HL-60 (cell line): ENCODE data around the gene POMP.

Experiments used
- DNase-seq, 2 experiments: peaks; one replicate each; pipeline ENCODE4 v3.0.0-alpha.2; 2010 to 2020; ENCODE audit warnings: low read depth in 1 of 2, low spot score in 1 of 2
- H3K27ac ChIP-seq: fragments of 250-450 bp; sonication (Bioruptor Pico); replicated peaks from 2 replicates; pipeline ENCODE4 v1.5.1; 2020; ENCODE audit warnings: mild to moderate bottlenecking, moderate library complexity
- H3K27me3 ChIP-seq: fragments of 250-450 bp; sonication (Bioruptor Pico); 2 replicates; pipeline ENCODE4 v1.5.1; 2021; ENCODE audit warnings: mild to moderate bottlenecking, moderate library complexity; ENCODE audit not compliant: insufficient read depth, poor library complexity, severe bottlenecking
- H3K4me3 ChIP-seq: replicated peaks from 2 replicates; pipeline ENCODE4 v1.5.1; 2011; ENCODE audit warnings: mild to moderate bottlenecking, control low read depth, low read length; ENCODE audit not compliant: insufficient read depth
- GABPA ChIP-seq: IDR thresholded peaks from 2 replicates; pipeline ENCODE4 v1.6.1; 2012; ENCODE audit warnings: low read depth
- POLR2AphosphoS5 ChIP-seq: IDR thresholded peaks from 2 replicates; pipeline ENCODE4 v1.6.1; 2012; ENCODE audit warnings: low read depth
- SPI1 ChIP-seq: IDR thresholded peaks from 2 replicates; pipeline ENCODE4 v1.6.1; 2012; ENCODE audit warnings: low read depth, mild to moderate bottlenecking, borderline replicate concordance
- TF ChIP-seq, protein P1 (sequence below): IDR thresholded peaks from 2 replicates; pipeline ENCODE4 v1.6.1; 2012; ENCODE audit warnings: low read depth; ENCODE audit not compliant: insufficient replicate concordance
- TF ChIP-seq, protein P2 (sequence below): IDR thresholded peaks from one replicate; pipeline ENCODE4 v1.5.1; 2011; ENCODE audit warnings: low read length, control low read depth, inconsistent platforms; ENCODE audit not compliant: insufficient read depth

The POMP gene

DNA sequence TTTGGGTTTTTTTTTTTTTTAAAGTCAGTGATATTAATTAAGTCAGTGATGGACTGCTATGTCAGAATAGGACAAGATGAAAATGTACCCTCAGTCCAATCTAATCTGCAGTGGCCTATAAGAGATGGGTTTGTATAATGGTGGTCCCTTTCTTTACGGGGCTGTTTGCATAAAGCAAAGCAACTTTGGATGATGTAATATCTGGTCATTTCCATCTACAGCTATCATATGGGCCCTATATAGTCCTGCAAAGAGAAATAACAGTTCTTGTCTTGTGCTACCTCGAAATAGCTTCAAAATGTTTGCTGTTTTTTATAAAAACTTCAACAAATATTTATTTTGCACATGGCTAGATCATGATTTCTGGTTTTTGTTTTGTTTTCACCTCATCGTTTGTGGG is 20.2 kb upstream of the POMP start:
- DNase-seq: no peak
- H3K27ac ChIP-seq: no peak overlapping the region

DNA sequence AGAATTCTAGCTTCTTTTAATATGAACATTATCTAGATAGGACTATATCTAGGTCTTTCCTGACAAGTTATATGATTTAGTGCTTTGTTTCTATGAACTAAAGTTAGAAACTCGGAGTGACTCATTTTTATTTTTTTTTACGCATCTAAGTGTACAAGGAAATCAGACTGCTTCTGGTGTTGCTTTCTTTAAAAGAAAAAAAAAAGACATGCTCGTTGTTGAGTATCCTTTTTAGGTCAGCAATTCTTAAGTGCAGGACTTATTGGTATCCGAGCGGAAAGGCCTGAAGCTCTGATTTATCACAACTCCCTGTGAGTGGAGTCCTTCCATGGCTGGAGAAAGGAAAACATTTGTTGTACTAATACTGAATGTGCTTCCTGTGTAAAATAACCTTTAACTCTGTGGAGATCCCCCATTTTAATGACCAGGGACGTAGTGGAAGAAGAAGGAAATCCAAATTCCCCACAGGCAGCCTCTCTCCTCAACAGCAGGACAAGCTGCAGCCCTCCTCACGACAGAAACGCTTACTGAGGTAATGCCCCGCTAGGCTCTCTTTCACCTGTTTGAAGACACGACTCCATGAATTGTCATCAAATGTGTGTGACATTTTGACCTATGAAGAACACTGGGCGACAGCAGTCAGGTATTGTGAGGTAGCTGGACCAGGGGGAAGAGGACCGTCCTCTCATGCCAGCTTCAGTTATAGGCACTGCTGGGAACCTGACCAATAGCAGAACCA is 17.9 kb upstream of the POMP start:
- TF ChIP-seq, protein P1, sequence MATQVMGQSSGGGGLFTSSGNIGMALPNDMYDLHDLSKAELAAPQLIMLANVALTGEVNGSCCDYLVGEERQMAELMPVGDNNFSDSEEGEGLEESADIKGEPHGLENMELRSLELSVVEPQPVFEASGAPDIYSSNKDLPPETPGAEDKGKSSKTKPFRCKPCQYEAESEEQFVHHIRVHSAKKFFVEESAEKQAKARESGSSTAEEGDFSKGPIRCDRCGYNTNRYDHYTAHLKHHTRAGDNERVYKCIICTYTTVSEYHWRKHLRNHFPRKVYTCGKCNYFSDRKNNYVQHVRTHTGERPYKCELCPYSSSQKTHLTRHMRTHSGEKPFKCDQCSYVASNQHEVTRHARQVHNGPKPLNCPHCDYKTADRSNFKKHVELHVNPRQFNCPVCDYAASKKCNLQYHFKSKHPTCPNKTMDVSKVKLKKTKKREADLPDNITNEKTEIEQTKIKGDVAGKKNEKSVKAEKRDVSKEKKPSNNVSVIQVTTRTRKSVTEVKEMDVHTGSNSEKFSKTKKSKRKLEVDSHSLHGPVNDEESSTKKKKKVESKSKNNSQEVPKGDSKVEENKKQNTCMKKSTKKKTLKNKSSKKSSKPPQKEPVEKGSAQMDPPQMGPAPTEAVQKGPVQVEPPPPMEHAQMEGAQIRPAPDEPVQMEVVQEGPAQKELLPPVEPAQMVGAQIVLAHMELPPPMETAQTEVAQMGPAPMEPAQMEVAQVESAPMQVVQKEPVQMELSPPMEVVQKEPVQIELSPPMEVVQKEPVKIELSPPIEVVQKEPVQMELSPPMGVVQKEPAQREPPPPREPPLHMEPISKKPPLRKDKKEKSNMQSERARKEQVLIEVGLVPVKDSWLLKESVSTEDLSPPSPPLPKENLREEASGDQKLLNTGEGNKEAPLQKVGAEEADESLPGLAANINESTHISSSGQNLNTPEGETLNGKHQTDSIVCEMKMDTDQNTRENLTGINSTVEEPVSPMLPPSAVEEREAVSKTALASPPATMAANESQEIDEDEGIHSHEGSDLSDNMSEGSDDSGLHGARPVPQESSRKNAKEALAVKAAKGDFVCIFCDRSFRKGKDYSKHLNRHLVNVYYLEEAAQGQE: no peak
- TF ChIP-seq, protein P2, sequence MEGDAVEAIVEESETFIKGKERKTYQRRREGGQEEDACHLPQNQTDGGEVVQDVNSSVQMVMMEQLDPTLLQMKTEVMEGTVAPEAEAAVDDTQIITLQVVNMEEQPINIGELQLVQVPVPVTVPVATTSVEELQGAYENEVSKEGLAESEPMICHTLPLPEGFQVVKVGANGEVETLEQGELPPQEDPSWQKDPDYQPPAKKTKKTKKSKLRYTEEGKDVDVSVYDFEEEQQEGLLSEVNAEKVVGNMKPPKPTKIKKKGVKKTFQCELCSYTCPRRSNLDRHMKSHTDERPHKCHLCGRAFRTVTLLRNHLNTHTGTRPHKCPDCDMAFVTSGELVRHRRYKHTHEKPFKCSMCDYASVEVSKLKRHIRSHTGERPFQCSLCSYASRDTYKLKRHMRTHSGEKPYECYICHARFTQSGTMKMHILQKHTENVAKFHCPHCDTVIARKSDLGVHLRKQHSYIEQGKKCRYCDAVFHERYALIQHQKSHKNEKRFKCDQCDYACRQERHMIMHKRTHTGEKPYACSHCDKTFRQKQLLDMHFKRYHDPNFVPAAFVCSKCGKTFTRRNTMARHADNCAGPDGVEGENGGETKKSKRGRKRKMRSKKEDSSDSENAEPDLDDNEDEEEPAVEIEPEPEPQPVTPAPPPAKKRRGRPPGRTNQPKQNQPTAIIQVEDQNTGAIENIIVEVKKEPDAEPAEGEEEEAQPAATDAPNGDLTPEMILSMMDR: no peak
- TF ChIP-seq GABPA (no peak), POLR2AphosphoS5 (no peak), SPI1 (no peak)
- Histone ChIP-seq H3K27me3 (peaks cover 8% of the 10 kb centered on the region), H3K27ac (no peak overlapping the region), H3K4me3 (no peak overlapping the region)
- no peak for DNase-seq

More for the DNA sequence above, 20.2 kb upstream of the POMP start:
- H3K4me3 ChIP-seq: no peak overlapping the region
- H3K27me3 ChIP-seq: peaks cover 11% of the 10 kb centered on the region
- no peak for TF ChIP-seq SPI1
- TF ChIP-seq, protein P2: no peak
- no peak for TF ChIP-seq GABPA
- TF ChIP-seq, protein P1: no peak
- no peak for TF ChIP-seq POLR2AphosphoS5

DNA sequence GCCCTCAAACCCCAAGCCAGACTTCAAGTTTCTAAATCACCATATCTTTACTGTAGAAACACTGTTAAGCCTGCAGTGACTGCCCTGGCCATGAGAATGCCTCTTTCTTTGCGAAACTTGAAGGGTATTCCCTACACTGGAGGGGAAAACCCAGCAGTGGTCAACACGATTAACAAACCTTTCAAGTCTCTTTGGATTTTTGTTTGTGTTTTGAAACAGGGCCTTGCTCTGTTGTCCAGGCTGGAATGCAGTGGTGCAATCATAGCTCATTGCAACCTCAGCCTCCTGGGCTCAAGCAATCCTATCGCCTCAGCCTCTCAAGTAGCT is 17.4 kb upstream of the POMP start:
- no peak overlapping the region for H3K27ac ChIP-seq
- TF ChIP-seq, protein P1: no peak
- TF ChIP-seq SPI1 (no peak), GABPA (no peak), POLR2AphosphoS5 (no peak)
- TF ChIP-seq, protein P2: no peak
- no peak overlapping the region for H3K4me3 ChIP-seq
- no peak for DNase-seq
- H3K27me3 ChIP-seq: peaks cover 4% of the 10 kb centered on the region
